GM21576 (cell line): ENCODE data around the gene NLRP6.

Experiments used
- ATAC-seq: cut with Tn5 transposase; IDR thresholded peaks from one replicate; pipeline ENCODE4 v1.9.1; 2021; ENCODE audit warnings: mild to moderate bottlenecking, moderate library complexity; ENCODE audit not compliant: unreplicated experiment

The NLRP6 gene

DNA sequence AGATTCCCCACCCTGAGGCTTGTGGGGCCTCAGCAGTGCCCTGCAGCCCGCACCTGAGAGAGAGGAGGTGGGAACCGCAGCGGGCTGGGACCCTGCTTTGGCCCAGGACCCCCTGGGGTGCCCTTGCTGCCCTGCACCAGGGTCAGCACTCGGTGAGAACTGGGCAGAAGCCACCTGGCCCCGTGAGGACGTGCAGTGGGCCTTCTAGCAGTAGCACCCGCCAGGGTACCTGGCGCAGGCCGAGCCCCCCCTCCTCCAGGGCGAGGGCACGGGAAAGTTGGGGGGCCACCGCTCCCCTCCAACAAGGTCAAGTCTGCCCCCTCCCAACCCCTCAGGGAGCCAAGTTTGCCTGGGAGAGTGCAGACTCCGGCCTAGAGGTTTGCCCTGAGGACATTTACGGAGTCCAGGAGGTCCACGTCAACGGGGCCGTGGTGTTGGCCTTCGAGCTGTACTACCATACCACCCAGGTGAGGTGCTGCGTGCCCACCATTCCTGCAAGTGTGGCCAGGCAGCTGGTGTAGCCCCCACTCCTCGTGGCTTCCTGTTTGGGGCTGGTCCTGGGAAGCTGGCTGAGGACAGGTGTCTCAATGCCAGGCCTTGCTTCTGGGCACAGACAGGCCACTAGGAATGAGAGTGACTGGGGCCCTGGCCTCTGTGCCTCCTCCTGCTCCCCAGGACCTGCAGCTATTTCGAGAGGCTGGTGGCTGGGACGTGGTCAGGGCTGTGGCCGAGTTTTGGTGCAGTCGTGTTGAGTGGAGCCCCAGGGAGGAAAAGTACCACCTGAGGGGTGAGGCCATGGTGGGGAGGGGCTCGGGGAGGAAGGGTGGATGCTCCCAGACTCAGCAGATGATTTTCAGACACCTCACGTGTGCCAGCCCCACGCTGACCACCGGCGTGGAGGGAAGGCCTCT is 14.3 kb downstream of the NLRP6 start:
- no peak for ATAC-seq

- no peak for ATAC-seq
Measured at GRCh38 chr11:293271-293851, 15.2 kb downstream of the NLRP6 start.

GRCh38 chr11:293852-294661 is 15.8 kb downstream of the NLRP6 start:
- no peak for ATAC-seq

DNA sequence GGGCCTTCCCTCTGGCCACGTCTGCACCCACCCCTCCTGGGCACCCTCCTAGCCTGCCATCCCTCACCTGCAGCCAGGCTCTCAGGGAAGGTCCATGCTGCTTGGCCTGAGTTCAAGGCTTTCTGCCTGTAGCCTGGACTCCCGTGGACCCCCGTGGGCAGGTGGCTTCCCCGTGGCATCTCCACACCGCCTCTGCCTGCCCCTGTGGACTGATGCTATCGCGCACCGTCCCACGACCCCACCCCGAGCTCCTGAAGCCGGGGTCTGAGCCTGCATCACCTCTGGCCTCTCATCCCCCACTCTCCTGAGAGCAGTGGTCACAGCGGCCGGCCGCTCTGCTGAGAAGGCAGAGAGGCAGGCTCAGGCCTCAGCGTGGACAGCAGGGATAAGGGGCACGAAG is 16.6 kb downstream of the NLRP6 start:
- no peak for ATAC-seq

- ATAC-seq, result no peak
Measured at GRCh38 chr11:295351-296170, 17.4 kb downstream of the NLRP6 start.

- no peak for ATAC-seq
Measured at GRCh38 chr11:296171-297050, 18.2 kb downstream of the NLRP6 start.

DNA sequence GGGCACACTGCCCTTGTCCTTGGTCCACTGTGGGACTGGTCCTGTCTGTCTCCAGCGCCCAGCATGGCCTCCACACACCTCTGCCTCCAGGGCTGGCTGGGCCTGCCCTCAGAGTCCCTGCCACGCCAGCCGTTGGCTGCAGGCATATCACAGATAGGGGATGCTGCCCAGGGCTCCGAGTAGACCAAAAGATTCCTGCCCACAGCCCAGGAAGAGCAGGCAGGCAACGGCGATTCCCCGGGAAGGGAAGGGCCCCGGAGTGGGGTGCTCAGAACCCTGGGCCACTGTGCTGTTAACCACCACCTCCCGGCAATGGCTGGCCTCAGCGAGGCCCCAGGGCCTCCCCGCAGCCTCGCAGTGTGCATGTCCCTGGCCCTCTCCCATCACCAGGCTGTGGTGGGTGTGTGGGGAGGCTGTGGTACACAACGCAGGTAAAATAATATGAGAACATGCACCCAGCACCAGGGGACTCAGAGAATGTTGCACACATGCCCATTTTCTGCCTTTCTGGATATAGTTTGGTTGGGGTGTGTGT is 18.9 kb downstream of the NLRP6 start:
- ATAC-seq, result no peak

DNA sequence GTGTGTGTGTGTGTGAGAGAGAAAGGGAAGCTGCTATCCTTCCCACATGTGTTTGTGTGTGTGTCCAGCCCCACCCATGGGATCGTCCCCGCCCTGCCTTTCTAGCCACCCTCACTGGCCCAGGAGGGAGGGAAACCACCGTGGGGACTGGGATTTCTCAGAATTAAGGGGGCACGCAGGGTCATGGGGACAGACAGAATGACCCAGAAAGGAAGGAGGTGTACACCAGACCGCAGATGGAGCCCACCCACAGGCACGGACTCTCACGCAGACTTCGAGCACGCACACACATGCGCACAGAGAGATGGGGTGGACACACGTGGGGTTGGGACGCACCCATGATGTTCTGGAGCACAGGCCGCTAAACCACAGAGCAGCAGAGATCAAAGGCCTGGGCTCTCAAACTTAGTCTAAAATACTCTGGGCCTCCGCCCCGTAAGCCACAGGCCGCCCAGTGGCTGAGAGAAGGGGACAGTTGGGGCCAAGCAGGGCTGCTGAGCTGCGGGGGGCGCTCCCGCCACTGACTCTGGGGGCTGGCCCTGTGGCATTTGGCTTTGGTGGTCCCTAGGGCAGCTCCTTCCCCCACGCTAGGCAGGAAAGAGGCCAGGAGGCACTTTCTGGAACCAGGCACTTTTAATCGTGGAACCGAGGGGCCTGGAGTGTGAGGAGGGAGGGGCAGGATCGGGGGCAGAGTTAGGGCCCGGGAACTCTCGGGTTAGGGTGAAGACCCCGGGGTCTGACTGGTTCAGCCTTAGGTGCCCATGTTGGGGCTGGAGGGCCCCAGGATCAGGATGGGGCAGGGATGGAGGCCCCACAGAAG is 19.6 kb downstream of the NLRP6 start:
- ATAC-seq, result no peak

DNA sequence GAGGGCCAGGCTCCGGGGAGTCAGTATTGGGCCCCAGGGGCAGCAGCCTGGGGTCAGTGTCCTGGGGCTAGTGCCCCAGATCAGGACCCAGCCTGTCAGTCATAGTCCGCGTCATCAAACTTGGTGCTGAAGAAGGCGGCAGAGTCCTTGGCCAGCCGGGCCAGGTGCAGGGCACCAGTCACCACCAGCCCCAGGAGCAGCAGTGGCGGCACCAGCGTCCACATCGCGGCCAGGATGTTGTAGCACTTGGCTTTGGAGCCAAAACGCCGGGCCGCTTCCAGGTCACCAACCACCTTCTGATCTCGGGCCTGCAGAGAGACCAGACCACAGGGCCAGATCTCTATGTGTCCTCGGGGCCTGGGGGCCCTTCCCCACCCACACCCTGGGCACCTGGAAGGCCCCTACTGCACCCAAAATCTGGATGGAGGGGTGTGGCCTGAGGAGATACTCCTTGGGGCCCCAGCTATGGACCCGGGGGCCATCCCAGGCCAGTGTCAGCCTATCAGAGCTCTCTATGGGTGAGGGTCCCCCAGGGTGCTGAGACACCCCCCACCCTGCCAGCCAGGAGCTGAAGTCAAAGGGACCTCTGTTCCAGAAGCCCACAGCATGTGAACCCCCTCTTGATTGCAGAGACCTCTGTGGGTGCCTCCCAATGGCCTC is 20.3 kb downstream of the NLRP6 start:
- ATAC-seq, result no peak

DNA sequence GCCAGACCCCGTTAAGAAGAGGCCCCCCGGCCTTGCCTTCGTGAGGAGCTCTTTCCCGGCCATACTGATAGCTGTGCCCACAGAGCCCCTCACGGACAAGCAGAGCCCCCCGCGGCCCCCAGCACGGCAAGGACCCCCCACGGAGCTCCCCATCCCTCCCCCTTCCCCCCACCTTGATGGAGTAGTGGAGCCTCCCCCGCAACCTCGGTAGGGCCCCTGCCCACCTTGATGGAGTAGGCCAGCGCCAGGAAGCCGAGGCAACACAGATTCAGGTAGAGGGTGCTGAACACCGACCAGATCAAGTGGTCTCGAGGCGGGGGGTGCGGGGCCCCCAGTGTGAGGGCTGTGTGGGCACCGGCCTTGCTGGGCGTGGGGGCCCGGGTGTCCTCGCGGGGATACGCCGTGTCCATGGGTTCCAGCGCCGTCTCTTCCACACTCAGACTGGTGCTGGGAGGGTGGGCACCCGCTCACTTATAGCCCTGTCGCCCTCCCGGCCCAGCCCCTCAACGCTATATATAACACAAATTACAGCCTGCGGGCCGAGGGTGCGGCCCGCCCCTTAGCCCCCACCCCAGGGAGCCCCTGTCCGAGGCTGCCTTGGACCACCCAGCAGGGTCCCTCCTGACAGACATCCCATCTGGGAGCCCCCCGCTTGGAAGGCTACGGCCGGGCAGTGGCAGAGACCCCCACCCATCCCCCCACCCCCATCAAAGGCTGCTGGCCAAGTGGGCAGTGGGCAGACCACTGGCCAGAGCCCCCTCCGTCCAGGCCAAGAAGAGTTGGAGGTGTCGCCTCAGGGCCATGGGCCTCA is 21.1 kb downstream of the NLRP6 start, which contains the start of gene IFITM5:
TSS of gene IFITM5 (minus strand) at position 446 of the 811 bp plus-strand sequence. CDS start at position 410, 36 bp downstream.
- ATAC-seq, result no peak

GRCh38 chr11:299951-300735 is 21.9 kb downstream of the NLRP6 start:
- no peak for ATAC-seq

DNA sequence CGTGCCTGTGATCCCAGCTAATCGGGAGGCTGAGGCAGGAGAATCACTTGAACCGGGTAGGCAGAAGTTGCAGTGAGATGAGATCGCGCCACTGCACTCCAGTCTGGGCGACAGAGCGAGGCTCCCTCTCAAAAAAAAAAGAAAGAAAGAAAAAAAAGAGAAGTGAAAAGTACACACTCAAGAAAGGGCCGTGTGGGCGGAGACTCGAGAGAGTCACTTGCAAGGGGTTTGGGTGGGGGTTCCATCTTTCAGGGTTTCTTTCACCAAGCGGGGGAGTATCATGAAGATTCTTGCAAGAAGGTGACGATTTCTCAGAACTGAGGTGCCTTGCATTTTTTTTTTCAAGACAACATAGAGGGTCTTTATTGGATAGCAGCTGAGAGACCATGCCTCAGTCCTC is 25.2 kb downstream of the NLRP6 start:
- ATAC-seq, result no peak

DNA sequence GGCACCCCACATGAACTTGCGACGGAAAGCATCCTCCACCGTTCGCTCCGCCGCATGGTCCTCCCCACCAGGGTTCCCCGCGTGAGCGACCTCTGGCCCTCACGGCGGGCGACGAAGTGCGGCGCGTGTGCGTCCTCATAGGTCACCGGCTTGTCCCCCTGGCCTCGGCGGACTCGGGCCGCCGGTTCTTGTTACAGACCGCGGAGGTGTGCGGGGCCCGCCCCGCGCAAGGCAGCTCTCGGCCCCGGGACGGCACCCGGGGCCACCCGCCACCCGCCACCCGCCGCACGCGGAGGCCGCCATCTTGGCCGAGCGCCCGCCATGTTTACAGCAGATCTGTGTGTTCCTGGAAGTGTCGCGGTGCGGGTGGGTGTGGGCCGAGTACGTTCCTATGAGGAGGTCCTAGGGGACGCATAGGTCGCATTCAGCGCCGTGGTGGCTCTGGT is 25.9 kb downstream of the NLRP6 start:
- no peak for ATAC-seq

DNA sequence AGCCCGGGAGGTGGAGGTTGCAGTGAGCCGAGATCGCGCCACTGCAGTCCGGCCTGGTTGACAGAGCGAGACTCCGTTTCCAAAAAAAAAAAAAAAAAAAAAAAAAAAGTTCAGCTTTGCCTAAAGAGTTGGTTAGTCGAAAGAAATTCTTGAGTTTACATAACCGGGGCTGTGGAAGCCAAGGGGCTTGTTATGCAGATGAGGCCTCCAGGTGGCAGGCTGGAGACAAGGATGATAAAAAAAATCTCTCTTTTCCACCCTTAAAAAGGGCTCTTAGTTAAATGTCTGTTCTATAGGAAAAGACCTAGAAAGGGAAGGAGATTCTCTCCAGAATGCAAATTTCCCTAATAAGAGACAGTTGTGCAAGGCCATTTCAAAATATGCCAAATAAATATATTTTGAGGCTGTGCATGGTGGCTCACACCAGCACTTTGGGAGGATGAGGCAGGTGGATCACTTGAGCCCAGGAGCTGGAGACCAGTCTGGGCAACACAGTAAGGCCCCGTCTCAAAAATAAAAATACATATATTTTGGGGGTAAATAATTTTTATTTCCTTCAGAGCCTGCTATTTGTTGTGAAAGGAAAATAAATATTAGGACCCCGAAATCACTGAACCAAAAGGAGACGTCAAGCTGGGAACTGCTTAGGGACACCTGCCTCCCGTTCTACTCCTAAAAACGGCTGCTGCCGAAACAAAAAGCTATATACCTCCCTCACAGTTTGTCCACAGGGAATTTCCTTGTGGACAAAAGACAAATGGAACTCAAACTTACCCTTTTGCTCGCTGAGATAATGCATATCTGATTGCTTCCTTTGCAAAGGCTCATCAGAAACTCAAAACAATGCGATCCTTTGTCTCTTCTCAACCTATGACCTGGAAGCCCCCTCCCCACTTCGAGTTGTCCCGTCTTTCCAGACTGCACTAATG is 27.0 kb downstream of the NLRP6 start:
- ATAC-seq, result no peak

DNA sequence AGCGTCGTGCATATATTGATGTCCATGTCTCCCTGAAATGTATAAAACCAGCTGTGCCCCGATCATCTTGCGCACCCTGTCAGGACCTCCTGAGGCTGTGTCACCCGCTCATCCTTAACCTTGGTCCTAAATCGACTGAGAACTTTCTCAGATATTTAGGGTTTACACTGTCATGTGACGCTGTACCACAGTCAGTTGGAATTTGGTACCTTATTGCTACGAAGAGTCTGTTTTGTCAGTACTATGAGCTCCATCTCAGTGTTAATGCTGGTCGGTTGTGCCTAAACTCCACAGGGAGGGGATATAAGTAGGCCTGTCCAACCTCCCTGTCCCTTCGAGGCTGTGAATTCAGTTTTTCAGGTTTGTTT is 27.6 kb downstream of the NLRP6 start:
- ATAC-seq, result no peak
